H1 (cell line): ENCODE measurements around the gene CYTH1. TPM values are rescaled to one million over a fixed set of nuclear protein-coding genes. Genes with fewer than 3 reads are reported as not detected.

Experiments used
- CTCF ChIA-PET: fragments of 300-600 bp; sonication (Branson Sonifier 250); formaldehyde crosslinking; loops from one replicate; lab custom pipeline; 2021; ENCODE audit not compliant: partially characterized antibody; lab: Charles Lee
- POLR2A ChIA-PET: fragments of 300-600 bp; sonication (Branson Sonifier 250); formaldehyde crosslinking; loops from one replicate; lab custom pipeline; 2021; ENCODE audit warnings: inconsistent platforms; ENCODE audit not compliant: partially characterized antibody; lab: Charles Lee
- DNase-seq, 2 experiments: peaks; one replicate each; pipeline versions ENCODE4 v3.0.0 to v3.0.0-alpha.2; 2010 to 2022; ENCODE audit warnings: low spot score in 2 of 2, low read depth in 1 of 2, mixed read lengths in 1 of 2
- FAIRE-seq: peaks from 2 replicates; lab custom pipeline; 2011; peaks lifted over from hg19 to GRCh38; lab: Jason Lieb, UNC
- H2AFZ ChIP-seq: 2 replicates; pipeline ENCODE4 v1.8.1; 2012; ENCODE audit warnings: low read length, inconsistent platforms
- H2AK5ac ChIP-seq: 2 replicates; pipeline ENCODE4 v1.6.1; 2013; ENCODE audit warnings: low read depth, low read length
- H2BK120ac ChIP-seq: replicated peaks from 2 replicates; pipeline ENCODE3; 2013; ENCODE audit warnings: low read depth, low read length, inconsistent platforms
- H2BK12ac ChIP-seq: 2 replicates; pipeline ENCODE4 v1.6.1; 2013; ENCODE audit warnings: low read depth, low read length
- H2BK15ac ChIP-seq: 2 replicates; pipeline ENCODE4 v1.6.1; 2013; ENCODE audit warnings: low read length
- H2BK20ac ChIP-seq: 2 replicates; pipeline ENCODE4 v1.6.1; 2013; ENCODE audit warnings: low read length
- H2BK5ac ChIP-seq: 2 replicates; pipeline ENCODE4 v1.6.1; 2013; ENCODE audit warnings: low read depth, low read length
- H3K14ac ChIP-seq: 2 replicates; pipeline ENCODE4 v1.6.1; 2013; ENCODE audit warnings: inconsistent platforms; ENCODE audit not compliant: insufficient read length
- H3K18ac ChIP-seq: 2 replicates; pipeline ENCODE4 v1.6.1; 2013; ENCODE audit warnings: low read length; ENCODE audit errors: extremely low read depth
- H3K23ac ChIP-seq: 2 replicates; pipeline ENCODE4 v1.6.1; 2013; ENCODE audit warnings: inconsistent platforms; ENCODE audit not compliant: insufficient read length
- H3K23me2 ChIP-seq: 2 replicates; pipeline ENCODE4 v1.6.1; 2013; ENCODE audit warnings: low read depth, low read length
- H3K27ac ChIP-seq: 2 replicates; pipeline ENCODE4 v1.6.1; 2011; ENCODE audit warnings: low read depth, low read length, inconsistent platforms
- H3K27me3 ChIP-seq, 4 experiments: replicated peaks in 1 of 4; 1 replicate in 1 of 4; 2 replicates in 3 of 4; pipeline versions ENCODE4 v1.6.1 to v1.8.1; 2011 to 2013; ENCODE audit warnings: low read length in 3 of 4, mild to moderate bottlenecking in 3 of 4, inconsistent platforms in 2 of 4, mixed read lengths in 2 of 4, moderate library complexity in 1 of 4; ENCODE audit not compliant: control insufficient read depth in 3 of 4, insufficient read depth in 3 of 4; ENCODE audit errors: extremely low read depth in 1 of 4
- H3K36me3 ChIP-seq, 4 experiments: 2 replicates each; pipeline versions ENCODE4 v1.6.1 to v1.8.1; 2011 to 2013; ENCODE audit warnings: mild to moderate bottlenecking in 4 of 4, low read length in 3 of 4, moderate library complexity in 2 of 4, control low read depth in 1 of 4, inconsistent platforms in 1 of 4; ENCODE audit not compliant: insufficient read depth in 4 of 4, control insufficient read depth in 2 of 4
- H3K4ac ChIP-seq: replicated peaks from 2 replicates; pipeline ENCODE3; 2013; ENCODE audit warnings: low read length, low read depth, mixed read lengths, inconsistent platforms; ENCODE audit not compliant: insufficient read length
- H3K4me1 ChIP-seq, 4 experiments: replicated peaks in 1 of 4; 1 replicate in 1 of 4; 2 replicates in 3 of 4; pipeline versions ENCODE4 v1.6.1 to v1.8.1; 2011 to 2013; ENCODE audit warnings: low read length in 3 of 4, inconsistent platforms in 2 of 4, mixed read lengths in 1 of 4; ENCODE audit not compliant: insufficient read depth in 4 of 4, control insufficient read depth in 3 of 4
- H3K4me2 ChIP-seq, 2 experiments: 2 replicates each; pipeline versions ENCODE4 v1.6.1 to v1.8.1; 2011 to 2013; ENCODE audit warnings: low read depth in 2 of 2, low read length in 2 of 2, control low read depth in 1 of 2, inconsistent platforms in 1 of 2, mild to moderate bottlenecking in 1 of 2; ENCODE audit not compliant: insufficient read depth in 1 of 2
- H3K4me3 ChIP-seq, 4 experiments: fragments of 200-600, 300-600 bp in 1 of 4; sonication (generic), shearing (Covaris generic), sonication (Bioruptor Twin) in 1 of 4; 2 replicates each; pipeline versions ENCODE4 v1.5.1 to v1.8.1; 2011 to 2016; ENCODE audit warnings: low read length in 4 of 4, low read depth in 3 of 4, control low read depth in 2 of 4, inconsistent platforms in 2 of 4, mild to moderate bottlenecking in 2 of 4, mixed read lengths in 1 of 4, moderate library complexity in 1 of 4; ENCODE audit not compliant: insufficient read depth in 2 of 4; ENCODE audit errors: extremely low read depth in 1 of 4
- H3K56ac ChIP-seq: replicated peaks from 2 replicates; pipeline ENCODE3; 2013; ENCODE audit warnings: low read depth, mild to moderate bottlenecking, mixed read lengths, low read length, inconsistent platforms; ENCODE audit not compliant: insufficient read length
- H3K79me1 ChIP-seq: 2 replicates; pipeline ENCODE4 v1.6.1; 2013; ENCODE audit warnings: low read depth, low read length, control low read depth
- H3K79me2 ChIP-seq, 2 experiments: 2 replicates each; pipeline versions ENCODE4 v1.6.1 to v1.8.1; 2012 to 2013; ENCODE audit warnings: low read length in 2 of 2, mild to moderate bottlenecking in 2 of 2, inconsistent platforms in 1 of 2; ENCODE audit not compliant: insufficient read depth in 2 of 2, control insufficient read depth in 1 of 2
- H3K9ac ChIP-seq, 4 experiments: replicated peaks in 1 of 4; 1 replicate in 1 of 4; 2 replicates in 3 of 4; pipeline versions ENCODE4 v1.6.1 to v1.8.1; 2011 to 2013; ENCODE audit warnings: low read depth in 3 of 4, low read length in 3 of 4, control low read depth in 2 of 4, mild to moderate bottlenecking in 2 of 4, moderate library complexity in 2 of 4, inconsistent platforms in 1 of 4; ENCODE audit errors: extremely low read depth in 1 of 4
- H3K9me3 ChIP-seq, 2 experiments: 2 replicates each; pipeline versions ENCODE4 v1.6.1 to v1.8.1; 2012 to 2013; ENCODE audit warnings: mild to moderate bottlenecking in 2 of 2, moderate library complexity in 2 of 2, control low read depth in 1 of 2, inconsistent platforms in 1 of 2, low read depth in 1 of 2, low read length in 1 of 2, mixed read lengths in 1 of 2; ENCODE audit not compliant: insufficient read depth in 2 of 2
- H4K20me1 ChIP-seq, 2 experiments: replicated peaks in 1 of 2; 2 replicates each; pipeline versions ENCODE3 to v1.8.1; 2011 to 2013; ENCODE audit warnings: inconsistent platforms in 2 of 2, low read length in 2 of 2, mild to moderate bottlenecking in 1 of 2; ENCODE audit not compliant: insufficient read depth in 2 of 2, control insufficient read depth in 1 of 2
- H4K5ac ChIP-seq: 2 replicates; pipeline ENCODE4 v1.6.1; 2013; ENCODE audit warnings: low read length, low read depth, mixed read lengths, inconsistent platforms; ENCODE audit not compliant: insufficient read length
- H4K8ac ChIP-seq: 2 replicates; pipeline ENCODE4 v1.8.0; 2013; ENCODE audit warnings: mild to moderate bottlenecking, moderate library complexity, low read length, inconsistent platforms; ENCODE audit not compliant: insufficient read depth; ENCODE audit errors: extremely low read depth
- H4K91ac ChIP-seq: replicated peaks from 2 replicates; pipeline ENCODE3; 2013; ENCODE audit warnings: low read length, mixed read lengths, inconsistent platforms; ENCODE audit not compliant: insufficient read length
- BRCA1 ChIP-seq: IDR thresholded peaks from 2 replicates; pipeline ENCODE4 v1.6.1; 2012; ENCODE audit warnings: low read depth, low read length, improper control_type of control experiment
- CREB1 ChIP-seq: IDR thresholded peaks from 2 replicates; pipeline ENCODE4 v1.6.1; 2012; ENCODE audit warnings: inconsistent platforms
- KDM4A ChIP-seq: IDR thresholded peaks from one replicate; pipeline ENCODE4 v1.7.1; 2012; ENCODE audit warnings: low read depth, mild to moderate bottlenecking, moderate library complexity, low read length, inconsistent platforms; ENCODE audit not compliant: severe bottlenecking
- RXRA ChIP-seq: IDR thresholded peaks from 2 replicates; pipeline ENCODE4 v1.6.1; 2011; ENCODE audit warnings: low read depth, mild to moderate bottlenecking, low read length, moderate library complexity; ENCODE audit not compliant: insufficient read depth
- SIX5 ChIP-seq: IDR thresholded peaks from 2 replicates; pipeline ENCODE4 v1.6.1; 2011; ENCODE audit warnings: mild to moderate bottlenecking, low read depth, low read length
- WGBS, 2 experiments: shearing (Covaris generic) in 1 of 2; methylation state at CpG; one replicate each; pipeline versions ENCODE4 v1.1.6 to v1.1.7; 2013 to 2015; ENCODE audit warnings: low lambda C conversion rate in 2 of 2, mixed read lengths in 2 of 2, inconsistent platforms in 1 of 2, low coverage in 1 of 2, missing lambda C conversion rate in 1 of 2; ENCODE audit not compliant: insufficient replicate concordance in 2 of 2, insufficient coverage in 1 of 2, insufficient read length in 1 of 2; ENCODE audit errors: extremely low coverage in 1 of 2, missing lambda C conversion rate in 1 of 2; 5-methylcytosine and 5-hydroxymethylcytosine counted together
- polyA plus RNA-seq, 7 experiments: library from polyadenylated mRNA; depleted of rRNA in 3 of 7; stranded (reverse) in 5 of 7; unstranded in 2 of 7; fragments of >200 nt in 5 of 7; fragments of 200-250 nt in 2 of 7; gene quantifications; 1 replicate in 5 of 7; 2 replicates in 1 of 7; 4 replicates in 1 of 7; pipeline versions ENCODE4 v1.2.1 to v1.2.3, GENCODE V29; 2011 to 2013; ENCODE audit warnings: missing spikeins in 2 of 7, mixed read lengths in 2 of 7
- total RNA-seq: library from RNA; stranded (reverse); fragmentation: NEBNext Ultra II Directional; extraction: Animal tissue kit (Norgen Biotek cat#: 25700); gene quantifications from 2 replicates; pipeline ENCODE4 v1.2.1, GENCODE V29; 2021

CYTH1 gene
- total and polyA plus RNA-seq, 2 of the 8 experiments (the other 6 are each of a cell fraction or from before 2014, with no cell fraction given): 12.8 to 14.8 TPM

DNA sequence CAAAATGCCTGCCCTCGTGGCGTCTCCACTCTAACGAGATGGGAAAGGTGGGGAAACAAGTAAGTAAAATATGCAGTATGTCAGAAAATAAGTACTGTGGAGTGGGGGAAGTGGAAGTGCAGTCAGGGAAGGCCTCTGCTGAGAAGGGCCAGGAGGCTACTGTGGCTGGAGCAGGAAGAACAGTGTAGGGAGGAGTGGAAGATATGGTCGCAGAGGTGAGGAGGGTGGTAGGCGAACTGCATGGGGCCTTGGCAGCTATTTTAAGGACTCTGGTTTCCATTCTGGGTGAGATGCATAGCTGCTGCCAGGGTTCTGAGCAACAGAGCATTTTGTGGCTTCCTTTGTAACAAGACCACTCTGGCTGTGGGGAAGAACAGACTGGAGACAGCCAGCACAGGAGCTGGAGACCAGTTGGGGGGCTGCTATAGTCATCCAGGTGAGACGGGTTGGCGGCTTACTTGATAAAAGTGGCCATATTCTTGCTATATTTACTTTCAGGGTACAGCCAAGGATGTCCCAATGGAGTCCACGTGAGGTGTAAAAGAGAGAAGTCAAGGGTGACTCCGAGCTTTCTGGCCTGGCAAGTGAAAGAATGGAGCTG, 42.6 kb downstream of the CYTH1 start:
- no peak for DNase-seq
- Histone ChIP-seq H3K36me3 (no peaks in the 10 kb centered on the region), H2AK5ac (no peak overlapping the region), H3K4me3 (no peak overlapping the region), H2BK20ac (no peak overlapping the region), H2BK120ac (no peak overlapping the region), H3K9me3 (no peaks in the 10 kb centered on the region), H3K79me1 (0 out of 2 replicates have a peak, but pooled peaks cover 2% of the 10 kb centered on the region), H4K20me1 (peaks cover 2 to 13% of the 10 kb centered on the region in 2 experiments), H4K8ac (no peak overlapping the region), H3K4ac (no peak overlapping the region), H2AFZ (no peak overlapping the region), H4K5ac (no peak overlapping the region), H3K18ac (no peak overlapping the region), H3K4me1 (peaks cover 0 to 10% (median 5%) of the 10 kb centered on the region in 4 experiments; a peak in 4 of 7 replicates), H3K14ac (no peak overlapping the region), H3K4me2 (no peak overlapping the region), H3K23me2 (no peaks in the 10 kb centered on the region), H3K27me3 (no peaks in the 10 kb centered on the region), H2BK12ac (no peak overlapping the region), H4K91ac (no peak overlapping the region), H3K27ac (no peak overlapping the region), H2BK5ac (no peak overlapping the region), H3K9ac (no peak overlapping the region), H3K56ac (no peak overlapping the region), H3K23ac (no peak overlapping the region), H2BK15ac (no peak overlapping the region), H3K79me2 (no peaks in the 10 kb centered on the region)
- CTCF ChIA-PET: interaction anchor here (1.0 to 1.9 kb wide), 4 partner anchors 12 to 294 kb away, joined by 3 to 5 read pairs (median 4); no protein-coding TSS in a partner anchor
- POLR2A ChIA-PET: interaction anchor here (0.6 kb wide), 1 partner anchor 9 kb away, joined by 3 read pairs; no protein-coding TSS in a partner anchor
- whole genome bisulfite sequencing, 2 experiments: 90% methylated on average over 9 of the region's 9 CpGs; no CpG with 5 or more reads in 1 of the 2 experiments
- no peak for FAIRE-seq
- TF ChIP-seq SIX5 (no peak), KDM4A (no peak), BRCA1 (no peak), CREB1 (no peak), RXRA (no peak)
